Hindlimb muscle (tissue), 1 donor: ENCODE data around the gene MPPED2. TPM values are rescaled to one million over a fixed set of nuclear protein-coding genes. Genes with fewer than 3 reads are reported as not detected.

Experiments
- DNase-seq: peaks from one replicate; pipeline ENCODE4 v3.0.0-alpha.2; 2013
- polyA plus RNA-seq: library from polyadenylated mRNA; unstranded; fragments of 120-200 nt; gene quantifications from one replicate; pipeline ENCODE4 v1.2.1, GENCODE V29; 2013; ENCODE audit not compliant: insufficient read length

The MPPED2 gene
- polyA plus RNA-seq, 1 donor, result 4.4 TPM

DNA sequence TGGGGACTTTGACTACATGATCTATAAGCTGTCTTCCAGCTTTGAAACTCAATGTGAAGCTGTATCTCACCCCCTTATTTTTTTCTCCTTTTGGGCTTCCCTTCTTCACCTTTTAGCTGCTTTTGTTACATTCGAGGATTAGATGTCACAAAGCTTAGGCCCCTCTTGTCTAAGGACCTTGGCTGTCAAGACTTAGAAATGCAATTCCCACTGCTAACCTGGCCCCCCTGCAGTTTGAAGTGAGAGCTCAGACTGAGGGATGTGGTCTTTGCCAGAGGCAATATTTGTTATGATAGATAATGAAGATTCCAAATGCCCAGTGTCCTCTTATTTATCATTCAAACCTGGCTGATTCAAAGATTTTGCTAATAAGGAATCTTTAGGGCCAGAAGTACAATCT lies 135.0 kb downstream of the MPPED2 start:
- no peak for DNase-seq

DNA sequence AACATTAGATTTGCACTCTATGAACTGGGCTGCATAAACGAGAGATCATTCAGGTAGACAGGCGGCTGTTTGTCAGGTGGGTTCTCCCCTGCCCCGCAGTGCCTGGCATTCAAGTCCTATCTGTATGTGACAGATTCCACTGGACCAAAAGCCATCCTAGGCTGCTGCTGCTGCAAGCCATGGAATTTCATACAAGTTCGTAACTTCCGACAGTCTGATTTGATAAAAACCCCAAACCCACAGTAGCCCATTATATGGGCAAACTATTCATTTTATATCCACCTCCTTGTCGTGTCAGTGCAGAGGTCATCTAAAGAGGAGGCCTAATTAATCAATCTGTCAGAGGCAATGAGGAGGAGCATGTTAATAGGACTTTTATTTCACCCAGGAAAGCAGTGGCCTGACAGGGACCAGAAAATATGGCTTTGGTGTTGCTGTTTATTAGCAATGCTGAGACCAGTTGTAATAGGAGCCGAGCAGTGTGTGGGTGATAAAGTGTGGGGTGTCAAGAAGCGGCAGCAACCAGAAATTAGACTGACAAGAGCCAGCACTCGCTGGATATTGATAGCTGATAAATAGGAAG lies 139.0 kb downstream of the MPPED2 start:
- DNase-seq, result no peak

DNA sequence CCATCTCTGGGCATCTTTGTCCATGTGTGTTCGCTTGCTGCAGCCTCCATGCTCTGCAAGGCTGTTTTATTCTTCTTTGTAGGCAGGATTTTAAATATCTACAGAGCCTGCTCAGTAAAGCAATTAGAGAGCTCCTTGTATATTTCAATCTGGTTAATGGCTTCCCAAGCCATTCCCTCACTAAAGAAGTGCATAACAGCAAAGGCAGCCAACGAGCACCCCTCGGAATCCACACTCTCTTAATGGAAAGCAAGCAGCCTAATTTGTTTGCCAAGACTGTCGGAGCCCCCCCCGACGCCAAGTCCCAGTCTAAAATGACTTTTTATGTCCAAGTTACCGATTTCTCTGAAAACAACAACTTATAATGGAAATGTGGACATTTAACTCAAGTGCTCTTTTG lies 139.6 kb downstream of the MPPED2 start:
- DNase-seq, result no peak

DNA sequence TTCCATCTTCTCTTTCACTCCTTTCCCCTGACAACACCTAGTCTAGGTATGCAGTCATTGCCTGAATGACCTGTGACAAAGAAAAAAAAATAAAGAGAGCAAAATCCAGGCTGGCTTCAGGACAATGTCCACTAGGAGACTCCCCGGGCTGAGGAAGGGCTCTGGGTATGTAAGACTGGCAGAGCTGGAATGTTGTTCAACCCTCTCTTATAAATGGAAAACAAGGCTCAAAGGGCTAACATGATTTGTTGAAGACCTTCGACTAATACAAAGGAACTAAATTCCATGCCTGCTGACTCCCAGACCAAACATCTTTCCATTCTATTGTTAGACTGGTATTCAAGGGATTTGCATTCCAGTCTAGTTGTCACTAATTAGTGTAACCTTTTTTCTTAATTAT lies 141.1 kb downstream of the MPPED2 start:
- DNase-seq, result no peak

DNA sequence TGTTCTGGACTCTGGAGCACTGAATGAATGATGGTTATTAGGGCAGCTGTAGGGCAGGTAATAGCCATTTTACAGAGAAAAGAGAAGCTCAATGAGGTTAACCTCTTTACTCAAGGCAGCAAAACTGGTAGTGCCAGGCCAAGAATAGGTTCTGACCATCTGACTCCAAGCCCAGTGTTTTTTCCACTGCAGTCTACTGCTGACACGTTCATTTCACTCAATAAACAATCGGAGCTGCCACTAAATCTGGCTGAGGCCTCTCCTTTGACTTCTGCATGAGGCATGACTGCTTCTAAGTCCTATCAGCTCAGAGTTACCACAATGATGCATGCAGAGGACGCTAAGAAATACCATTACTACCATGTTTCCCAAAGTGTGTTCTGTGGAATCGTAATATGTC lies 145.6 kb downstream of the MPPED2 start:
- DNase-seq, result no peak

DNA sequence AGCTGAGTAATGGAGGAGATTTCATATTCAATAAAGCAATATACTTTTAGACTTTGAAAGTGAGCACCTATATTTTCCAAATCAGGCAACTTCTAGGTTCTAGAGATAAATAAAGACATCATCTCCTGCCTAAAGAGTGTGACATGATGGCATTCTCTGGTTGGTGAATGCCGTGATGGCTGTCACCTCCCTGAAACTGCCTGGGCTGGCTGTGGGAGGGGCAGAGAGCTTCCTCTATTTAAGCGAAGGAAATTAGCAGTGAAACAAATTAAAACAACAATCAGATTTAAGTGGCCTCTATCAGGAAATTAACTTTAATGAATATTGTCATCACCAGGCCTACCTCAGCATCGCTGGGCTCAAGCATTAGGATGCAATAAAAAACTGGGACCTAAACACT lies 149.4 kb downstream of the MPPED2 start:
- DNase-seq, result no peak

DNA sequence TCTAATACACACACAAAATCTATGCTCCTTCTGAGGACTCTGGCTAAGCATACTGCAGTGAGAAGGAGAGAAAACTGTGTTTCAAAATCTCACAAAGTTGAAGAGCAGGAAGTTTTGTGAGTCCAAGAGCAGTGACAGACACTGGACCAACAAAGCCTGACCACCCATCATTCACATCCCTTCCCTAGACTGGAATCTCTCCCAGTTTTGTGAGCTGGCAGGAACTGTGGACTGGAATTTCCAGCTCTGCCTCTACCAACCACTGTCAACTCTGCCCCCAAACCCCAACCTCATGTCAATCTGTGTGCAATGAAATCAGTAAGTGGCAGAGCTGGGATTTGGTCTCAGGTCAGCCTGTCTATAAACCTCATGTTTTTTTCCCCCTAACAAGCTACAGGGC lies 150.7 kb downstream of the MPPED2 start:
- no peak for DNase-seq

DNA sequence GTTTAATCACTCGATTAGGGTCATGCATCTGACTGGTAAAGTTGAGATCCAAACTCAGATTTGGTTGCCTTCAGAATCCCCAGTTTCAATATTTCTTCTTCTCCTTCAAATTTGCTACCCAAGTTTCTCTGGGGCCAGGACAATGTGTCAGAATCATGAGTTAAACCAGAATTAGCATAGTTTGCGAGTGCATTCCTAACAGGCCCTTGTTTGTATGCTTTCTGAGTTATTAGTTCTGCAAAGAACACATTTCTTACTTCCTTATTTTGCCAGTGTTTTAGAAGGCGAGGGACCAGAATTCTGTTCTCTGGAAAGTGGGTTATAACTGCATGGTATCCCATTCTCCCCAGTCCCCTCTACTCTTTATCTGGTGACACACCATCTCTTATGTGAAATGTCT lies 151.3 kb downstream of the MPPED2 start:
- DNase-seq, result no peak

DNA sequence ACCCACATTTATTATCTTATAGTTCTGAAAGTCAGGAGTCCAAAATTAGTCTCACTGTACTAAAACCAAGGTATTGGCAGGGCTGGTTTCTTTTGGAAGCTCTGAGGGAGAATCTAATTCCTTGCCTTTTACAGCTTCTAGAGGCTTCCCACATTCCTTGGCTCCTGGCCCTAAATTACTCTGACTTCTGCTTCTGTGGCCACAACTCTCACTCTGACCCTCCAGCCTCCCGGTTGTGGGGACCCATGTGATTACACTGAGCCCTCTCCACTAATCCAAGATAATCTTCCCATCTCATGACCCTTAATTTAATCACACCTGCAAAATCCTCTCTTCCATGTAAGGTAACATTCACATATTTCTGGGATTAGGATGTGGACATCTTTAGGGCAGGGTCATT lies 152.3 kb downstream of the MPPED2 start:
- DNase-seq, result no peak

DNA sequence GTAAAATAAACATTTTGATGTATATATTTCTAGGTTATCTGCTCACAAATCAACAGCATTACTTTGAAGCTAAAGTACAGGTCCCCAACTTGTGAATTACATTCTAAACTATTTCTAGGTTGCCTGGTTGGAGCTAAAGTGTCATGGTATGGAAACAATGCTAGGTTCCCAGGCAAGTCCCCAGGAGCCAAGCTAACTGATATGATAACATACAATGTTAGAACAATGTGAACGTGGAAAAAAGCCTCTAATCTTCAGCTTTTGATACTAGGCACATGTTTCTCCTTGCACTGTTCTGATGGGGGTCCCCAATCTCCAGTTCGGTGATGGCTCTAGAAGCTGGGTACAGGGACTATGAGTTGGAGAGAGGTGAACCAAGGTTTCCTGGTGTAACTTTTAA lies 153.4 kb downstream of the MPPED2 start:
- DNase-seq, result no peak

DNA sequence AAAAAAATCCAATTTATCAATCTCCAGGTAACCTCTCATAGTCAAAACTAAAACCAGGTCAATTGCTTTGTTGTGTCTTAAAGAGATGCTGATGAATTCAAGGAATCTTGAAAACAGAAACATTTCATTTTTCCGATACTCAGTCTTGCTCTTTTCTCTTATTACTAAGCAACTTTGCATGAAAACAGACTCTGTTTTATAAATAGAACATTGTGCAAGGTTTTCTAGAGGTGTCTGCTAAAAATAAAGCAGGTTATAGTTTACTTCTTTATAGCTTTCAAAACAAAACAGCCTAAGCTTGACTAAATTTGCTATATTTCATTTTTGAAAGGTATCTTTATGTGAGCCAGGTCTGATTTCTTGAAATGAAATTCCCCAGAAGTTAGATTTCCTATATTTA lies 154.0 kb downstream of the MPPED2 start:
- no peak for DNase-seq

DNA sequence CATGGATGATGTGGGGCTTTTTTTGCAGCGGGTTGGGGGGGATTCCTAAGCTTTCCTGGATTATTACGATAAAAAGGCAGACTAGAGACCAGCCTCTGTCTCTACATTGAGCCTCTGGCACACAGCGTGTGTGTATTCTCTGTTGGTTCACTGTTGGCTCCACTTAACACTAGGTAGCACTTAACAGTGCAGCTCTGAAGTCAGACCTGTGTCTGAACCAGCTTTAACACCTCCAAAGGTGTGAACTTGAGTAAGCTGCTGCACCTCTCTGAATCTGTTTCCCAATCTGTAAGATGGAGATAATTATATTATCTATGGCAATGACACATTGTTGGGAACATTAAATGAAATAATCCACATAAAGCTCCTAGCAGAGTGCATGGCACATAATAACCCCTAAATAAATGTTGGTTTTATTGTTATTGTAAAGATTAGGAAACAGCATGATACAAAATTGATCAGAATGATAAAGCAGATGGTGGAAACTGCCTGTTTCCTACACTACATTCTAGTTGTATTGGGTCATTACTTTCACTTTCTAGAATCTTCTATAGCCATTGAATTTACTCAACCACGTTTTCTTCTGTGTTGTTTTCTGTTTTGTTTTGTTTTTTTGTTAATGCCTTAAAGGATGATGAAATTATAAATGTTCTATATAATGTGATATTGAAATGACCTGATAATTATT lies 154.9 kb downstream of the MPPED2 start:
- DNase-seq, result no peak

DNA sequence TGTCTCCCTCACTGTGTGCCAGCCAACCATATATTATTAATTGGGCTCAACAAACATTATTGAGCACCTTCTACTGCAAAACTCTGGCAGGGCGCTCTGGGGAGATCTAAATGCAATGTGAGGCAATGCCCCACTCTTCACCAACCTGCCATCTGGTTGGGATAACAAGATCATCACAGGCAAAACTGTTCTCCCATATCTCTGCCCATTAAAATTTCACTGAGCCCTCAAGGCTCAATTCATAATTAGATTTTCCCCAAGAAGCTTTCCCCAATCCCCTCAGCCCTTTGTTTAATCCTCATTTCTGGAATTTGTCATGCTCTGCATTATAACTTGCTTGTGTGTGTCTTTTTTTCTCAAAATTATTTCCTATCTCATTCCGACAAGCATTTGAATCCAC lies 156.6 kb downstream of the MPPED2 start:
- no peak for DNase-seq

DNA sequence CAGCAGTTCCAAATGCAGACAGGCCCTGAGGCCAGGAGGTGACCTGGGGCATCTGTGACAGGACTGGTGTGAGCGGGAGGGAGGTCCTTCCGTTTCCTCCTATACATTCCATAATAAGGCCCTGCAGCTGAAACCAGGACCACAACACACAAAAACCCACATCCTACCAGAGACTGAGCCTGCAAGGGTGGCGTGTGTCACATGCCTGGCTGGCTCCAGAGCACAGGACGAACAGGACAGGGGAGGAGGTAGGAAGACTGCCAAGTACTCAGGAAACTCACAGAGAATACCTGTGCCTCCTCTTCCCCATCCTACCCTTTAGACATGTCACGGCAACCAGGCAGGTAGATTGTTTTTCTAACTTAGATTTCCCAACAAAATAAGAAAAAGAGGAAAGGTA lies 159.4 kb downstream of the MPPED2 start:
- no peak for DNase-seq

DNA sequence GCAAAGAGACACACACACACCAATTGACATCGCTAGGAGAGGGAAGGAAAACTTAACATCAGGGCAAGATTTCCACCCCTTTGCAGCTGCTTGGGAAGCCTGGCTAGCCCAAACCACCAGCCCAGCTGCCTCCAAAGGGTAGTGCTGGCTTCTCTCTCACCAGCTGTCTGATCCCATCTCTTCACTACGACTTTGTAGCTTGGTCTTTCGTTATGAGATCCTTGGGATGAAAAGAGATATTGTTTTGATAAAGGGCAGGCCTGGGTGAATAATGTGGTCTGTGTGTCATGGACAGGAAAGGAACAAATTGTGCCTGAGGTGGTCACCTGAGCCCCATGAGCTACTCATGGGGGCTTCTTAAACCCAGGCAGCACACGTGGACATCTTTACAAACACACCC lies 161.3 kb downstream of the MPPED2 start:
- no peak for DNase-seq

DNA sequence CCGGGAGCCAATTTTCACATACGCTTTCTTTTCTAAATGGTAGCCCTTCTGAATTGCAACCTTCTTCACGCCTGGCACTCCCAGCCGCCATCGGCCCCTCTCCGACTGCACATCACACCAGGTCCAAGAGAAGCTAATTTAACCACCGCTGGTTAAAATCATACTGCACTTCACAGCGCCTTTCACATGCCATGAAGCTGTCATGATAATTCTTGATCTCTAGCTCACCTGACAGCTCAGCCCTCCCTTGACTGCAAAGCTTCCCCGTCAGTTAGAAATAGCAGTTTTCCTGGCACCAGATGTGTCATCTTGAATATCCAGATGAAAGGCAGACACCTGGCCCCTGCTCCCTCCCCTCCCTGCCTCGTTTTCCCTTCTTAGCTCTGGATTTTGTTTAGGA lies 161.8 kb downstream of the MPPED2 start:
- no peak for DNase-seq

DNA sequence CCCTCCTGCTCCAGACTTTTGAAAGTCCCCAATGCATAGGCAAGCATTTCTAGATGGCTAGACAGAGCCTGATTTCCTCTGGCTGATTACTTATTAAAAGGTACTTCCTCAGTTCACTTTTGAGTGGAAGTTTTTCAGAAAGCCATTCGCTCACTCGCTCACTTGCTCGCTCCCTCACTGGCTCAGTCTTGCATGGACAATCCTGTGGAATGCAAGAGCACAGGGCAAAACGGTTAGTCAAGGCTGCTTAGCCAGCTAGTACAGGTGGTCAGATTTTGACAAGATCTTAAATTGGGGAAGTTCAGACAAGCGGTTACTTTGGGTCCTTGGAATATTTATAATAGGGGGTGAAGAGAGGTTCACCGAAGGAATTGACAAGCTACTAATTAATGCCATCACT lies 162.3 kb downstream of the MPPED2 start:
- no peak for DNase-seq

DNA sequence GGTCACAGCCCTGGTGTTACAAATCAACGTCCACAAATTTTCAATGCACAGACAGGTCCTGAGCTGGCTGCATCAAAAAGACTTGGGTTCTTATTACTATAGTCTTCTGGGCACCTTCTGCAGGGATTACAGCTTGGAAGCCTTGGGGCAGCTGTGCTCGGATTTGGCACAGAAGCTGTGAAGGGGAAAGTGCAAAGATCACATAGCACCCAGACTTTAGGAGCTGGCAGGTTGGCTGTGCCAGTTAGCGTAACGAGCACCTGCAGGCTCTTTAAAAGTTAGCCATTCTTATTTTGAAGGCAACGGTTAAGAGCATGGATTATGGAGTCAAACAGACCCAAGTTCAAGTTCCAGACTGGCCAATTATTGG lies 162.9 kb downstream of the MPPED2 start:
- DNase-seq, result no peak

DNA sequence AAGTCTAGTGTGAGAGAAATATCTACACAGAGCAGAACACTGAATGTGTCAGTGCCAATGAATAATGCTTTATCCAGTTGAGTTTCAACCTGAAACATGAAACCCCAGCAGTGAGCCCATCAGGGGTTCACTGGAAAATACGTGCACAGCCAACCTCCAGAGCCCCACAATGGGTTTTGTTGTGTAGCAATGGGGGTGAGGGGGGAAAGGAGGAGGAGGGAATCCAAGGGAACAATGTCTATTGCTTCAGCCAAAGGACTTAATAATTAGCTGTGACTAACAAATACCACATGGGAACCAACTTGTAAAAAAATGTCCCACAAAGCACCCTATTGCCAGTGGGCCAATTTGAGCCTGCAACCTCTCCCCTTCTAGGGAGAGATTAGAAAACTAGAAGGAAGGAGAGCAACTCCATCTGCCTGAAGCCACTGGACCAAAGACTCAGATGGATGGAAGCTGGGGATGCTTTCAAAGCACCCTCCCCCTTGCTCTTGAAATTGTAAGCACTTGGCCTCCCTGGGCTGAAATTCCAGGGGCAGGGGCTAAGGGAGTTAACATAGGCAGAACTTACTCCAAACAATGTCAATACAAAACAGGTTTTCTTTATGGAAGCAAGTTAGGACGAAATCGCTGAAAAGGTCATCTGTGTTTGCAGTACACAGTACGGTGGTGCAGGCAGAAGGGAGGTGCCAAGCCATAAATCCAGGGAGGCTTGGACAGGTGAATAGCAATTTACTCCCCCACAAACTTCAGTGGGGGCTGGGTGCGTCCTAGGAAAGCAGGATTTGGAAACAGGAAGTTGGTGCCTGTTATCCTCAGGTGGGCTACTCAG lies 163.5 kb downstream of the MPPED2 start:
- DNase-seq, result no peak

DNA sequence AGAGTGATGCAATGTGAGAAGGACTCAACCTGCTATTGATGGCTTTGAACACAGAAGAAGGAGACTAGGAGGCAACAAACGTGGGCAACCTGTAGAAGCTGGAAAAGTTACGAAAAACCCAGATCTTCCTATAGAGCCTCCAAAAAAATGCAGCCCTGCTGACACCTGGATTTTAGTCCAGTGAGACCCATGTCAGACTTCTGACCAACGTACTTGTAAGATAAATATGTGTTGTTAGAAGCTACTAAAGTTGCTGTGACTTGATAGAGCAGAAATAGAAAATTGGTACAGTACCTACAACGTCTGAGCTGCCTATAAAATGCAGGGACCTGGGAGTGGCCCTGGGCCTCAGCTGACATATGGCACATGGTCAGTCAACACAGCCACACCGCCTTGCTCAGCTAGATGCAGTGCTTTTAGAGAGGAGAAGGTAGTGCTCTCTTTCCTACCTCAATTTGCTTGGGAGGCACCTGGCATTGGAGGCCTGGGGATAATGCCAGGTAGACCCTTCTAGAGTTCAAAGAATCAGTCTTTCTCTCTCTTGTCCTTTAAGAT lies 165.8 kb downstream of the MPPED2 start:
- DNase-seq, result no peak

DNA sequence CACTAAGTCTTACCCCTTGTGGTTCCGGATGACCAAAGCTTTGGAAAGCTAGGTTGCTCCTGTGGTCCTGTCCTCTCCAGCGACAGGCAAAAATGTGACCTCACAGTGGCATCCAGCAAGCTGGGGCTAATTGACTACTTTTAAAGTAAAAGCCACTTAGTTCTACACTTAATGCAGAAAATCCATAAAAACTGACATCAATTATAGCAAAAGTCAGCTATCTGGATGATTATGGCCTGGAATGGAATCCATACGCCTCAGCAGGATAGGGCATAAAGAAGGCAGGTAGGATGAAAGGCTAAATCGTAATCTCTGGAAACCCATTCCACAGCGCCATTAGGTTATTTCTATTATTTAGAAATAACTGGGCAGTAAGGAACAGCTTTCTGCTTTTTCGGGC lies 171.3 kb downstream of the MPPED2 start:
- no peak for DNase-seq

DNA sequence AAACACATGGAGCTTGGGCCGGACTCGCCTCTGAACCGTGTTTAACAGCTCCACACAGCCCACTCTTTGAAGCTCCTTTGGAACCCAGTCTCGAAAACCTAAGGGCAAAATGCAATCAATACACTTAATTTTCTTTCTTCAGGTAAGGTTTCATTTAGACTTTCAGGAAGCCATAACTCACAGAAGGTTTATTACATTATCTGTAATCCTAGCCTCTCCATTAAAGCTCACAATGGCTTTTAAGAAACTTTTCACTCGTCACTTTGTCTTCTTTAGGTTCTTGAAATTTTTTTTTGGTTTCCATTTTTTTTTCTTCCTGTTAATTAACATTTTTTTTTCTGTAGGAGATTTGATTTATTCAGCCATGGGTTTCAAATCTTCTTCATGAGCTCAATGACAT lies 171.9 kb downstream of the MPPED2 start:
- no peak for DNase-seq

DNA sequence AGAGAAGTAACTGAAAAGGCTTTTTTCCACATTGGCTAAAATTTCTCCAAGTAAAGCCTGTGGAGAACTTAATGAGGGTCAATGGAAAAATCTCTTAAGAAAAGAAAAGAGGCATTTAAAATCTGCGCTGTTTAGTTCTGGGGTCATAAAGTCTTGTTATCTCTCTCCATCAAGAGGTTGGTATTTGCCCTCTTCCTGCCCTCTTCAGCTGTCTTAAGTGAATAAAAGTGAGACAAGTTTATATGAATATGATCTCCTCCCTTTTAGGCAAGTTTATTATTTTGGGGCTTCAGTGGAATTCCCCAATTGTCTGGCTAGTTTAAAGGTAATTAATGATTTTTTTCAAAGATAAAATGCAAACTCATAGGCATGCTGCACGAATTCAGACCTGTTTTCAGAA lies 173.6 kb downstream of the MPPED2 start:
- no peak for DNase-seq

DNA sequence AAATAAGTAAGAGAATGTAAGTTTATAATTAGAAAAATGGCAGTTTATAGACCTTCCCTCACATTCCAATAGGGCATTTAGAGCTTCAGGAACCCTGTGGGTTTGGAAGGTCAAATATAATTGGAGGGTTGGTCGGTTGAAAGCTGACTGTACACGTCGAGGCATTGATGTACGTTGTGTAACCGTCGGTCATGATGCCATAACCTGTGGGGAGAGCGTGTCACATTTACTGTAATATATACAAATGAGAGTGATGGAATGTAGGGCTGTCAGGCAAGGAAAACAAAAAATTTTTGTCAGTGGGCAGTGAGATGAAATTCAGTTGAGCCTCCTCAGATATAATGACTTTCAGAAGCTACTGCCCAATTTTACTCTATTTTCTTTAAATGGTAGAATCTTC lies 174.8 kb downstream of the MPPED2 start:
- no peak for DNase-seq
